ENCODE data around the gene KREMEN1.
A peak's percentile ranks its signal among the peaks of the same experiment; 100 is the strongest.

Gene KREMEN1

DNA sequence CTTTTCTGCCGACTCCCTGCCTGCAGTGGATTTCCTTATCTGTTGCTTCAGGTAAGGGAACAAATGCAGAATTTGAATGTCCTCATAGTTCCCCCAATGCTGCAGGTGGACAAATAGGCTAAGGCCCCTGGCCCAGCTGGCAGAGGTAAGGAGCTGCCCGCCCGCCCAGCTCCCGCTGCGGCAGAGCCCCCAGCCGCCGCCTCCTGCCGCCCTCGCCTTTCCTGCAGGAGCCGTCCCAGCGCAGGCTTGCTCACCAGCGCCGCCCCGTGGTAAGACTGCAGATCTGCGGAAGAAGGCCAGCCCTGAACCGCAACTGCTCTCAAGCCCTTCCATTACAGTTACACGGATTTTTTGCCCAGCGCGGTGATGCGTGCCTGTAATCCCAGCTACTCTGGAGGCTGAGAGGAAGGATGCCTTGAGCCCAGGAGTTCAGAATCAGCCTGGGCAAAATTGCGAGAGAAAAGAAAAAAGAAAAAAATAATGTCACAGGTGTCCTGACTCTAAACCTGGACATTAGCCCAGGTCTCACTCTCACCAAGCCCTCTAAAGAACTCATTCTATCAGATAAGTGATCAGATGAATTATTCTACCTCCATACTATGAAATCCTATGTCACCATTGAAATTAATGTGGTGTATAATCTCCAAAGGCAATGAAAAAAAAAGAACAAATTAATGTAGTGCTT lies 81.7 kb downstream of the KREMEN1 start:
- no peaks in the 10 kb centered on the region for H3K27me3 ChIP-seq (ENCODE audit: insufficient read depth, low read depth)
- no peak overlapping the region for H3K27ac ChIP-seq
- peaks cover 6% of the 10 kb centered on the region for H3K4me1 ChIP-seq (ENCODE audit: low read depth, poor library complexity, severe bottlenecking)
- H2AFZ ChIP-seq (ENCODE audit: low read depth), result peak overlapping the region; percentile 41; the same call in 1 of the 2 replicates
- peak overlapping the region; percentile 24; the same call in 1 of the 2 replicates for H3K4me2 ChIP-seq
- H3K79me2 ChIP-seq (ENCODE audit: insufficient read depth, low read depth), result no peaks in the 10 kb centered on the region
- H3K4me3 ChIP-seq (IDR thresholded peaks at IDR 0.05; ENCODE audit: insufficient read depth, low read depth, low read length), result no peak overlapping the region
- no peaks in the 10 kb centered on the region for H3K36me3 ChIP-seq (ENCODE audit: insufficient read depth)
- TF ChIP-seq, protein P1, sequence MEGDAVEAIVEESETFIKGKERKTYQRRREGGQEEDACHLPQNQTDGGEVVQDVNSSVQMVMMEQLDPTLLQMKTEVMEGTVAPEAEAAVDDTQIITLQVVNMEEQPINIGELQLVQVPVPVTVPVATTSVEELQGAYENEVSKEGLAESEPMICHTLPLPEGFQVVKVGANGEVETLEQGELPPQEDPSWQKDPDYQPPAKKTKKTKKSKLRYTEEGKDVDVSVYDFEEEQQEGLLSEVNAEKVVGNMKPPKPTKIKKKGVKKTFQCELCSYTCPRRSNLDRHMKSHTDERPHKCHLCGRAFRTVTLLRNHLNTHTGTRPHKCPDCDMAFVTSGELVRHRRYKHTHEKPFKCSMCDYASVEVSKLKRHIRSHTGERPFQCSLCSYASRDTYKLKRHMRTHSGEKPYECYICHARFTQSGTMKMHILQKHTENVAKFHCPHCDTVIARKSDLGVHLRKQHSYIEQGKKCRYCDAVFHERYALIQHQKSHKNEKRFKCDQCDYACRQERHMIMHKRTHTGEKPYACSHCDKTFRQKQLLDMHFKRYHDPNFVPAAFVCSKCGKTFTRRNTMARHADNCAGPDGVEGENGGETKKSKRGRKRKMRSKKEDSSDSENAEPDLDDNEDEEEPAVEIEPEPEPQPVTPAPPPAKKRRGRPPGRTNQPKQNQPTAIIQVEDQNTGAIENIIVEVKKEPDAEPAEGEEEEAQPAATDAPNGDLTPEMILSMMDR (conservative IDR thresholded peaks at IDR 0.05; ENCODE audit: low read depth, low read length), result peak; percentile 91
- no peaks in the 10 kb centered on the region for H4K20me1 ChIP-seq (ENCODE audit: insufficient read depth)
- no peak overlapping the region for H3K9ac ChIP-seq

DNA sequence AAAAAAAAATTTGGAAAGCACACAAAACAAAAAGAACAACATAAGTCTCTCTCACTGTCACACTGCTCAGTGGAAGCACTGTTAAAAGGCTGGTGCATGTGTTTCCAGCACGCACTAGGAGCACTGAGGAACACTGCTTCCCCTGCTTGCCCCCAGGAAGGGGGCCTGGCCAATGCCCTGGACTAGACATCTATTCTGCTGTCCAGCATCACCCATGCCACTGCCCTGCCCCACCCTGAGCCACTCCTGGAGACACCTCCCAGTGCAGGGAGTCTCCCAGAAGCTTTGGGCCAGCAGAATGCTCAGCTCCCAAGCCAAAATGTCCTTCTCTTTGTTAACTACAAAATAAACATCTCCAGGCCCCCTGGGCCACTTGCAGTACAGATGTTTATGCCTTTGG lies 83.1 kb downstream of the KREMEN1 start:
- no peak overlapping the region for H3K9ac ChIP-seq
- H2AFZ ChIP-seq (ENCODE audit: low read depth), result no peak overlapping the region
- H3K79me2 ChIP-seq (ENCODE audit: insufficient read depth, low read depth), result no peaks in the 10 kb centered on the region
- no peaks in the 10 kb centered on the region for H4K20me1 ChIP-seq (ENCODE audit: insufficient read depth)
- H3K27ac ChIP-seq, result no peak overlapping the region
- no peak overlapping the region for H3K4me2 ChIP-seq
- no peaks in the 10 kb centered on the region for H3K36me3 ChIP-seq (ENCODE audit: insufficient read depth)
- H3K4me1 ChIP-seq (ENCODE audit: low read depth, poor library complexity, severe bottlenecking), result peaks cover 6% of the 10 kb centered on the region
- no peaks in the 10 kb centered on the region for H3K27me3 ChIP-seq (ENCODE audit: insufficient read depth, low read depth)
- TF ChIP-seq, protein P1 (conservative IDR thresholded peaks at IDR 0.05; ENCODE audit: low read depth, low read length), result no peak
- H3K4me3 ChIP-seq (IDR thresholded peaks at IDR 0.05; ENCODE audit: insufficient read depth, low read depth, low read length), result no peak overlapping the region

DNA sequence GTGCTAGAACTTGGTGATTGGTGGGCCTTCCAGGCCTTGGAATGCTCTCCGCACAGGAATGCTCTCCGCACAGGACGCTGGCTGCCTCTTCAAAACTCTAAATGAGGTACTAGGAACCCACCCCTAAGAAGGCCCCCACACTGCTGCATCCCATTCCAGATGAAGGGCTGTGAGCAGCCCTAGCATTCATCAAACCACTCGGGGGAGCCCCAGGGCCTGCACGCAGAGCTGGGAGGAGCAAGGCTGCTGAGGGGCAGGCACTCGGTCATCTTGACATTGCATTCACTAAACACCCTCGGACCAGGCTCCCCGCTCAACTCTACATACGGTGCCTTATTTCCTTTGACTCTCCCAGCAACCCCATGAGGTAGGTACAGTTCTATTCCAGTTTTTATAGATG lies 83.7 kb downstream of the KREMEN1 start:
- Histone ChIP-seq H4K20me1 (ENCODE audit: insufficient read depth) (no peaks in the 10 kb centered on the region), H3K4me2 (no peak overlapping the region), H2AFZ (ENCODE audit: low read depth) (no peak overlapping the region), H3K36me3 (ENCODE audit: insufficient read depth) (no peaks in the 10 kb centered on the region), H3K27ac (no peak overlapping the region), H3K4me1 (ENCODE audit: low read depth, poor library complexity, severe bottlenecking) (peaks cover 6% of the 10 kb centered on the region), H3K4me3 (IDR thresholded peaks at IDR 0.05; ENCODE audit: insufficient read depth, low read depth, low read length) (no peak overlapping the region), H3K27me3 (ENCODE audit: insufficient read depth, low read depth) (no peaks in the 10 kb centered on the region), H3K79me2 (ENCODE audit: insufficient read depth, low read depth) (no peaks in the 10 kb centered on the region), H3K9ac (no peak overlapping the region)
- TF ChIP-seq, protein P1 (conservative IDR thresholded peaks at IDR 0.05; ENCODE audit: low read depth, low read length), result no peak

DNA sequence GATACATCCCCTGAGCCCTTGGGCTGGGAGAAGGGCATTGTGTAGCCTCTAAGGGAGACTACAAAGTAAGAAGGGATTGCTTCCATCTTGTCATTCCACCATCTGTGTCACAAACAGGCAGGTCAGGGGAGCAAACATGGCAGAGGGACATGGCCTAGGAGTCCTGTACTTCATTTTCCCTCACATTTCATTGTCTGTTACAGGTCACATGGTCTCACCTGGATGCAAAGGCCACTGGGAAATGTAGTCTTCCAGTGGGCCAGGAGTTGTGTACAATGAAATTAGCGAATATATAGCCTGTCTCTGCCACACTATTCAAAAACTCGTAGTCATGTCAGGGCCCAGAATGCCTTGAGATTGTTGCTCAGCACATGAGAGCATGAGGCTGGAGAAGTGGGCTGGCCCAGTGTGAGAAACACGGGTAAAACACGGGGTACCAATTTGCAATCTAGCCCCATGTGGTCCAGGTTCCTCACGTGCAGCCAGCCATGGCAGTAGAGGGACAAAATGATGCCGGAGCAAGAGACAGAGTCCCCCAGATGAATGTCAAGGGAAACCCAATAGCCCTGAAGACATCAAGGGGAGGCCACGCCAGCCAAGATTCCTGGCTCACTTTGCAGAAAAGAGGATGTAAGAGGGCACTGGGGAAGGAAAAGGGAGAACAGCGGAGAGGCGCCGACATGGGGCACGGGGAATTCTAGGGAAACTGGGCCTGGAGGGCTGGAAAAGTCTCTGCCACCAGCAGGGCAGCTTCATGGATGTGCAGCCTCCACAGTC lies 85.1 kb downstream of the KREMEN1 start:
- no peak overlapping the region for H3K27ac ChIP-seq
- no peaks in the 10 kb centered on the region for H4K20me1 ChIP-seq (ENCODE audit: insufficient read depth)
- H2AFZ ChIP-seq (ENCODE audit: low read depth), result peak overlapping the region; percentile 14; the same call in 1 of the 2 replicates
- H3K4me1 ChIP-seq (ENCODE audit: low read depth, poor library complexity, severe bottlenecking), result peaks cover 6% of the 10 kb centered on the region
- TF ChIP-seq, protein P1 (conservative IDR thresholded peaks at IDR 0.05; ENCODE audit: low read depth, low read length), result no peak
- H3K4me2 ChIP-seq, result no peak overlapping the region
- H3K4me3 ChIP-seq (IDR thresholded peaks at IDR 0.05; ENCODE audit: insufficient read depth, low read depth, low read length), result no peak overlapping the region
- H3K79me2 ChIP-seq (ENCODE audit: insufficient read depth, low read depth), result no peaks in the 10 kb centered on the region
- no peaks in the 10 kb centered on the region for H3K27me3 ChIP-seq (ENCODE audit: insufficient read depth, low read depth)
- no peaks in the 10 kb centered on the region for H3K36me3 ChIP-seq (ENCODE audit: insufficient read depth)
- no peak overlapping the region for H3K9ac ChIP-seq
